ENCODE measurements around the gene ZC3H12D.
A peak's percentile ranks its signal among the peaks of the same experiment; 100 is the strongest.
"Not testable (repeated sequence)": the region's sequence is repeated elsewhere in the genome, so short reads cannot be mapped to it uniquely, and the experiment has no call there.

The ZC3H12D gene

GRCh38 chr6:149457316-149457884 lies 27.4 kb downstream of the ZC3H12D start:
- peak; percentile 43 for DNase-seq

GRCh38 chr6:149456311-149457021 lies 28.3 kb downstream of the ZC3H12D start:
- DNase-seq = no peak

DNA sequence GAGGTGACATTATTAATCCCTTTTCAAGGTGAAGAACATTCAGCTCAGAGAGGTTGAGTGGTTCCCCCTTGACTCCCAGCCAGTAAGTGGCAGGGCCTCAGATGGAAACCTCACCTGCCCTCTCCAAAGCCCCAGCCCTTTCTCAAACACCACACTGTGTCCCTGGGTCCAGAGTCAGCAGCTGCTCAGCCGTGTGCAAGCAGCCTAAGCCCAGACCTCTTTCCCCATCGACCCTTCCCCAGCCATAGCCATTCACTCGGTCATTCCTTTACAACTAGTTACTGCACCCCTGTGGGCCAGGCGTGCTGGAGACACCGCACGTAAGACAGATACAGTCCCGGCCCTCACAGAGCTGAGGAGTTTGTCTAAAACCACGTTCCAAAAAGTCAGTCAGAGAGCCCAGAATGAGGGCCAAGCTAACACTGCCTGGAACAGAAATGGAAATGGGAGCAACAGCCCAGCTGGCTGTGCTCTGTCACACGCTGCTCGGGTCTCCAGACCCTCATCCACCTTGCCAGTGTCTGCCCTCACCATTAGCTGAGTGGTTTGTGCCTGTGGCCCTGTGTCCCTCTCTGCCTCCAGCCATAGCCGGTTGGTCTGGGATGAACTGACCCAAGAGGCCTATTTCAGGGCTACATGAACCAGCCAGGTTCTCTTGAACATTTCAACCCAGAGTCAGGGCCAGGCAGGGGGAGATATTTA lies 29.6 kb downstream of the ZC3H12D start:
- DNase-seq = no peak

DNA sequence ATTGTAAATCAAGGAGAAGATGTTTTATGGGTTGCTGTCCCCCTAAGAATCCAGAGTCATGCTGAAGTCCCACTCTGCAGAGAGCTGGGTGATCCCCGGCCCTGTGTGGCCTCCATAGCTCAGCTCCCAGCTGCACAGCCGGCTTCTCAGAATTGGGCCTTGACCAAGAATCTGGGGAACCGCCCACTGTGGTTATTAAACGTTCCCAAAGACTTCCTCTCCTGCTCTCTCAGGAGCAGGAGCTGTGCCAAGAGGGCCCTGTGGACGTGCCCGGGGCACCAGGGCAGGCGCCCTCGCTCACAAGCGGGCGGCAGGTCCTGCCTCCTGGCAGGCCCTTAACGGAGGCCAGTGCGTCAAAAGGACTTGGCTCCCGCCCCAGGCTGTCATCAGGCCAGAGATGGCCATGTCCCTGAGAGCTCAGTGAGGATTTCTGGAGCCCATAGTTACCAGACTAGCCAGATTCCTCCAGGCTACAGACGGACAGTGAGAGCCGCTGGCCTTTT lies 30.4 kb downstream of the ZC3H12D start:
- peak; percentile 11 for DNase-seq

GRCh38 chr6:149453597-149454345 lies 31.0 kb downstream of the ZC3H12D start:
- DNase-seq = no peak

GRCh38 chr6:149452037-149452939 lies 32.5 kb downstream of the ZC3H12D start:
- no peak for DNase-seq

DNA sequence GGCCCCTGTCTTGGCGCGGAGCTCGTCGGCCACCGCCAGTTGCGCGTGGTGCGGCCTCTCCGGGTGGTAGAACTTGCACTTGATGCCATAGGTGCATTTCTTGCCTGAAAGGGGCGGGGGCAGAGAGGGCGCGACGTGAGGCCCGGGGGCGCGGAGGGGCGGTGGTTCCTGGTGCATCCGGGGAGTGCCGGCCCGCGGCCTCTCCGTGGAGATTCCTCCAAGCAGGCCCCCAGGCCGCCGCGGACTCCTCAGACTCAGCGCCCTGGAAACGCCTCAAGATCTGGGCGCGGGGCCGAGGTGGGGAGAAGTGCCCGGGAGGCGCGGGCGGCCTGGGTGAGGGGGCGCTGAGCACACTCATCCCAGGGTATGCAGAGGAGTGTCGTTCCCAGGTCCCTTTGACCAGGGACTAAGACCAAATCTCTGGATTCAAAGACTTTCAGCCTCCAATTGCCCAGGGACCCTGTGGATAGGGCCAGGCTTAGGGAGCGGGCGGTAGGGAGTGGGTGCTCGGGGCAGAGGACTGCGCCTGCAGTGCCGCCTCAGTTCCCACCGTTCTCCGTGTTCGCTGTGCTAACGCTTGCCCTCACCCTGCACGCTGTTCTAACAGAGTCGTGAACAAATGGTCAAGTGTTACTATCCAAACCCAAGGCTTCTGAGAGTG lies 33.3 kb downstream of the ZC3H12D start:
- peak; percentile 42 for DNase-seq

DNA sequence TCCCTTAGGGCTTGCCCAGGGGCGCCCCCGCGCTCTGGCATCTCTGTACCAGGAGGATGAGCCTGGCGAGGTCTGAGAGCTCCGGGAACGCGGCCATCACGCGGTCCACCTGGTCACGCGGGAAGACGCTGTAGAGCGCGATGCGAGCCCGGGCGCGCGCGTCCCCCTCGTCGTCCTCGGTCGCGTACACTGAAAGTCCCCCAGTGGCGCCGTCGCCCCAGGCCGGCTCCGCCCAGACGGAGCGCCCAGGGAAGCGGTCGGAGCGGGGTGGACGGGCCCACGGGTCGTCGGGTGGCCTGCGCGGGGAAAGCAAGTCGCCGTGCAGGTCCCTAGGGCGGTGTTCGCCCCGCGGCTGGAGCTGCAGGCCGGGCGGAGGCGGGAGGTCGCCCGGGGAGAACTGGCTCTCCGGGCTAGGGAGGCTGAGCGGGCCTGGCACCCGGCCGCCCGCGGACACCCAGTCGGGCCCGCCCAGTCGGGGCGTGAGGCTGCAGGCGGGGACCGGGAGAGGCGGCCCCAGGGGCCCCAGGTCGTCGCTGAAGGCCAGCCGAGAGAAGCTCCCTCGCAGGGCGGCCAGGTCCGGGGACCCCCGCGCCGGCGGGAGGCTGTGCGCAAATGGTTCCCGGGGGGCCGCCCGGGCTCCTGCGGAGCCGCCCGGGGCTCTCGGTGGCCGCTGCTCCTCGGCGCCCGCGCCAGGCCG lies 34.0 kb downstream of the ZC3H12D start:
- DNase-seq = no peak

- DNase-seq = no peak
Observed at GRCh38 chr6:149449831-149450678, 34.8 kb downstream of the ZC3H12D start.

- no peak for DNase-seq
Observed at GRCh38 chr6:149448821-149449453, 35.9 kb downstream of the ZC3H12D start.

- DNase-seq = no peak
Observed at GRCh38 chr6:149446791-149447376, 37.9 kb downstream of the ZC3H12D start.

GRCh38 chr6:149445573-149445972 lies 39.2 kb downstream of the ZC3H12D start:
- no peak for DNase-seq

- peak; percentile 12 for DNase-seq
Observed at GRCh38 chr6:149445095-149445466, 39.7 kb downstream of the ZC3H12D start.

GRCh38 chr6:149444360-149445094 lies 40.3 kb downstream of the ZC3H12D start:
- not testable (repeated sequence) for DNase-seq

DNA sequence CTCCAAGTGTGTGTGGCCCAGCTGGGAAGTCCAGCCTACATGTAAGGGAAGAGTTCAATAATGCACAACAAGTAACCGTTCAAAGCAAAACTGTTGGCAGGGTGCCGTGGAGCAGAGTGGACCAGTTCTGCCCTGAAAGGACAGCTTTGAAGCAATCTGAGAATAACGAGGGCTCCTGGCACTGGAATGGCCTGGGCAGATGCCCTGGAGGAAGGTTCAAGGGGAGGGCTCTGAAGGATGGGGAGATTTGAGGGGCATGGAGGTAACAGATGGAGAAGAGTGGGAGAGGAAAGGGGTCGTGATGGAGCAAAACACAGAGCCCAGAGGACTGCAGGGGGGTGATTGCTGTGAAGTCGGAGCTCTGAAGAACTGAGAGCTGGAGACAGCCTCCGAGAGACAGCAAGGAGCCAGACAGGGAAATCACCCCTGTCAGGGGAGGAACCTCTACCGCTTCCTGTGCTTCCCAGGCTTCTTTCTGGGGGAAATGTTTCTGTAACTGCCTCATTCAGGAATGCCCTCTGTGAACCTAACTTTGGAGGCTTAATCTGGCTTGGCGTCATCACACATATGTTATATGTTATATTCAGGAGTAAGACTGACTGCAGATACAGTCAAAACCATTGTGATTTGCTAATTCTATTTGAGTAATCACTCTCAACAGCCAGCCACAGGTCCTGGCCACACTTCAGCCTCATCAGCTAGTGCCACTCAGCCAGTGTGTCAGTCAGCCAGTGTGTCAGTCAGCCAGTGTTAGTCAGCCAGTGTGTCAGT lies 41.2 kb downstream of the ZC3H12D start:
- DNase-seq = no peak

DNA sequence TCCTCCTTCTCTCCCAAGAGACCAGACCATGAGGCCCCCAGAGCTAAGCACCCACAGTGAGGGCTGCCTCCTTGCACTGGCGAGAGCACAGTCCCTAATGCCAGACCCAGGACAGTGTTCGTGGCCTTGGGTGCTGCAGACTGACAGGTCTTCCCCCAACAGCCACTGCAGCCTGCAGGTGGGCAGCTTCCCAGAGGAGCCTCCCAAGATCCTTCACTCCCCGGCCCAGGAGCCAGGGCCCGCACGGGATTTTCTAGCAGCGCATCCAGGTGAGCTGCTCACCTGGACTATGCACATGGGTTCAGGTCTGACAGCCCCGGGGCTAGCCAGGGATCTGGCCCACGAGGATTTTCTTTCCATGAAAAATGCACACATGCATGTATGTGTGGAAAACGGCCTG lies 43.1 kb downstream of the ZC3H12D start:
- DNase-seq = no peak

Data from NCI-H69 (cell line).